Measurements from ENCODE around the gene ATF7.

ATF7 gene

DNA sequence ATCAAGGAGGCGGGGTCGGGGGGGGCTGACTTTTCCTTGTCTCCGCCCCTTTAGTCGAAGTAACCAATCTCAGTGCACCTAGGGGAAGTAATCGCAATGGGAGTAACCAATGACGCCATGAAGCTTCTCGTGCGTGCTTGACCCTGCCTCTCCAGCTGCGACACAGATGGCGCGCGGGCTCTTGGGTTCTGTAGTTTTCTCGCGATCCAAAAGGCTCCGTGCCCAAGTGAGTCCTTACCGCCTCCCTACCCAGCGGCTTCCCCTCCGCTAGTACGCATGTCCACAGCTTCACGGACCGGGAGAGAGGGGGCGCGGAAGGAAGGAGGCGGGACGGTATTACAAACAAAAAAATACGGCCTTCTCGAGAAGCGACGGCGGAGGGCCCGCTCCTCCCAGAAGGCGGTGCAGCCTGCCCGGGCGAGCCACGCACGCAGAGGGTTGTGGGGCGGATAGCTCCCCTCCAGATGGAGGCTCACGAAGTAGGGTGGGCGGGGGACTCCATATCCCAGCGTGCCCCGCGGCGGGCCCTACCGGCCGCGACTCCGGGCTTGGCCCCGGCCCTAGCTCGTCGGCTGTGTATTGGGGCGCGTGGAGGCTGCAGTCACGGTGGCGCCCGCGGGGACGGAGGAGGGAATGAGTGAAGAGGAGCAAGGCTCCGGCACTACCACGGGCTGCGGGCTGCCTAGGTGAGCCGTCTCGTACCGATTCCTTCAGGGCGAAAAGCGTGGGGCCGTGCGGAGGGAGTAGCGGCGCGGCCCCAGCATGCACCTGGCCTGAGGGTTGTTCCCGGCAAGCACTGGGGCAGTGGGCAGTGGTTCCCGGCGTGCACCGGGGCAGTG lies 125.2 kb downstream of the ATF7 start, which contains the start of gene TARBP2:
TSS of gene TARBP2 (plus strand) at position 508 of the 839 bp plus-strand sequence. CDS start at position 634, 126 bp downstream.
- DNase-seq (ENCODE audit: low read depth in 2 of 2) = peak; percentile 96

- DNase-seq (ENCODE audit: low read depth in 2 of 2) = no peak
Measured at GRCh38 chr12:53500142-53500775, 125.9 kb downstream of the ATF7 start.

GRCh38 chr12:53499266-53500141 lies 126.7 kb downstream of the ATF7 start, which contains the start of gene MAP3K12:
MAP3K12 (minus strand) TSS chr12:53499458; CDS start chr12:53487391, 12,067 bp downstream.
- DNase-seq (ENCODE audit: low read depth in 2 of 2) = peak in 1 of 2 donors; percentile 18

- no peak for DNase-seq (ENCODE audit: low read depth in 2 of 2)
Measured at GRCh38 chr12:53498235-53498630, 127.9 kb downstream of the ATF7 start.

DNA sequence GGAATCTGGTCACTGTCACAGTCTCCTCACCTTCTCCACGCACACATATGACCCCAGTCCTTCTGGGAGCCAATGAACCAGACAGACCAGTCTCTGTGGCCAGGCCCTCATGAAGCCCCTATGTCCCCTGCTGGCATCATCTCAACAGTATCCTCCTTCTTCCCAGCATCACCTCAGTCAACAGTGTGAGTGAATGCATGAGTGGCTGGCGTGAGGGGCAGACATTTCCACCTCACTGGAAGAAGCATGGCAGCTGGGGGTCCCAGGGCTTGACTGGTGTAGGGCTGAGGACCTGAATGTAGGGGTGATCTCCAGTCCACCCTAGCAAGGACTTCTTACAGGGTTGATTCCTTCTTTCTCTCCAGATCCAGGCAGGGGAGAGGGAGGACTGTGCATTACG lies 128.7 kb downstream of the ATF7 start:
- DNase-seq (ENCODE audit: low read depth in 2 of 2) = no peak

DNA sequence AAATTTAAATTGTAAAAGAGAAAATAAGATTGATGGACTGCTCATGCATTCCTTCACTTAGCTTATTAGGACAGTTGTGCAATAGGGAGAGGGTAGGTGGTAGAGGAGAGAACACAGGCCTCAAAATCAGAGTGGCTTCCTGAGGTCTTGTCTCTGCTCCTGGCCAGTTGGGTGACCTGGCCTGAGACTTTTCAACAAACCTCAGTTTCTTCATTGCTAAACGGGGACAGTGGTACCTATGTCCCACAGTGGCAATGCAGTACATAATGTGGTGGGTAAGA lies 129.5 kb downstream of the ATF7 start:
- no peak for DNase-seq (ENCODE audit: low read depth in 2 of 2)

DNA sequence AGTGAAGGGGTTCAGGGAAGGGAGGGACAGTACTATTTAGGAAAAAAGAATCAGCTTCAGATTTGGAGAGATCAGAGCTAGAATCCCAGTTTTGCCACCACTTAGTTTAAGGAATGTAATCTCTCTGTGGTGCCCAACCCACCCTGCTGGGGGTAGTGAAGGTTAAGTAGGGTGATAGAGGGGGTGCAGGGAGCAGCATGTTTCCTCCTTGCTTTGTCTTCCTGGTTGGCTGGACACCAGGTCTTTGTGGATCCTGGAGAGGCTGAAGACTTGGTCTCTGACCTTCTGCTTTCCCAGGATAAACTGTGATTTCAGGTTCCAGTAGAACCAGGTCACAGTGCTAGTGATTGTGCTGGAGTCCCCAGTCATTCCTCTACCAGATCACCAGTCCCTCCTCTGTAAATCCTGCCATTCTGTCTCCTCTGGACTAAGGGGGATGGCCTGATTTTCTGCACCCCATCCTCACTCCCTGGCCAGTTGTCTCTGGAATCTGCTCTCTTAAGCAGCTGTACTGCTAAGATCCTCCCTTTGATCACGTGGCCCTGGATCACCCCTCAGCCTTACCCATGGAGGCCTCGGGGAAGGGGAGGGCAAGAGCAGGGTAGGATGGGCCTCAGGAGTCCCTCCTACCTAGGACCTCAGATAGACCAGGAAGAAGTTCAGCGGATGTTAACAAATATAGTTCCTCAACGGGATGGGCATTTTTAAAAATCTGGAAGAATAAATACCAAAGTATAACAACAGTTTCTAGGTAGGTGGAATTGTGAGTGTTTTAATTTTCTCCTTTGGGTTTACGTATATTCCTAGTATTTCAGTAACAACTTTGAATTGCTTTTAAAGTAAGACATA lies 130.1 kb downstream of the ATF7 start:
- DNase-seq (ENCODE audit: low read depth in 2 of 2) = no peak

GRCh38 chr12:53493610-53494391 lies 132.4 kb downstream of the ATF7 start:
- DNase-seq (ENCODE audit: low read depth in 2 of 2) = no peak

GRCh38 chr12:53492830-53493609 lies 133.2 kb downstream of the ATF7 start:
- peak; percentile 70 to 74 for DNase-seq (ENCODE audit: low read depth in 2 of 2)

DNA sequence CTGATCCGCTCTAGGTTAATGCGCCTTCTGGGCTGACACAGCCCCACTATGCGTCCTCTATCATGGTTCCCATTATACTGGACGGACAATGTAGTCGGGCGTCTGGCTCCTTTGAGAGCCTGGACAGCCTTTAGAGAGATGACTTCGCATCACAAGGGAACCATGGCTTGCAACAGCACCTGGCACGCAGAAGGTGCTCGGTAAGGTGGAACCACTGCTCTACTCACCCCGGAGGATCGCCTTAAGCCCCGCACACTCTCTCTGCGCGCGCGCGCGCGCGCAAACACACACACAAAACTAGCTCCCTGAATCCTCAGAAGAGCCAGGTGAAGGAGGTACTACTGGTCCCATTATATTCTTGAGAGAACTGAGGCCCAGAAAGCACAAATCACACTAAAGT lies 134.0 kb downstream of the ATF7 start:
- DNase-seq (ENCODE audit: low read depth in 2 of 2) = no peak

DNA sequence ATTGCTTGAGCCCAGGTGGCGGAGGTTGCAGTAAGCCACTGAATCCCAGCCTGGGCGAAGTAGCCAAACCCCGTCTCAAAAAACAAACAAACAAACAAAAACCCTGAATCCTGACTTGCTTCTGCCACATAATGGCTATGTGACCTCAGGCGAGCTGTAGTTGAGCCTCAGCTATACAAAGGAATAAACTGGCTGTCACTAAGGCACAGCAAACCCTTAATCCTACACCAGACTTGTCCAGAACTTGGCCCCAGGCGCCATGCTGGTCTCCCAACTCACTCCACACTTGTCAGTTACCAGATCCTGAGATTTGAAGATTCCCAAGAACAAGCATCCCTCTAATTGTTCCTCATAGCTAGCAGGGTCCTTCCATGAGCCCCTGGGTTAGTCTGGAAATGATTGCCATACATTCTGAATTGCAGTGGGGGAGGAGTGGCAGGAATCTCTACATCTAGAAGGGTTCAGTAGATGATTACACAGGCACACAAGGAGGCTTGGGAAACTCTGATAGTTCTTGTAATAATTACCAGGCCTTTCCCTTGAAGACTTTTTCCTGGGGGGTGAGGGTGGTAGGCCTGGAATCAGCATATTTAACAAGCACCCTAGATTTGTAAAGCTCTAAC lies 136.8 kb downstream of the ATF7 start:
- no peak for DNase-seq (ENCODE audit: low read depth in 2 of 2)

GRCh38 chr12:53486736-53487487 lies 139.3 kb downstream of the ATF7 start:
- no peak for DNase-seq (ENCODE audit: low read depth in 2 of 2)

DNA sequence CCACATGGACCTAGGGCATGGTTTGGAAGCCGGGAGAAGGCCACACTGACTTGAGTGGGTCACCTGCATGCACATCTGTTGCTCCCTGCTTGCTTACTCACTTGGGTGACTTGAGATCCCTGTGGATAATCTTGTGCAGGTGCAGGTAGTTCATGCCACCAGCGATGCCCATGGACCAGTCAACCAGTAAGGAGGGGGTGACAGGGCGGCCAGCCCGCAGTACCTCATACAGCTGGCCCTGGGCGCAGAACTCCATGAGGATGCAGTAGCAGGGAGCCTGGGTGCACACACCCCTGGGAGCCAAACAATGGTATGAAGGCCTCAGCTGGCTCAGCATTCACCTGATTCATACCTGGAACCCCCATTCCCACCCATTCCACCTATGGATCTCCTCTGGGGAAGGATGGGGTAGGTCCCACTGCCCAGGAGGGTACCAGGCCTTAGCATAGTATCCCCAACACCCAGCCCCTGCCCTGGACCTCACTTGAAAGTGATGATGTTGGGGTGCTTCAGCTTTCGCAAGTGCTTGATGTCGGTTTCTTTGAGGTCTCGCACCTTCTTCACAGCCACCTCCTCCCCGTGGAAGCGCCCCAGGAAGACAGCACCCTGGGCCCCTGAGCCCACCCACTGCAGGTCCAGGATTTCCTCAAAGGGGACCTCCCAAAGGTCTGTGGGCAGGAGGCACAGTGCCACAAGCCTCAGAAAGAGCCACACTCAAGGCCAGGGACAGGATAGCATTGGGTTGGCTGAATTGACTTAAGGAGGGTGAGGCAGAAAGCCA lies 140.0 kb downstream of the ATF7 start:
- no peak for DNase-seq (ENCODE audit: low read depth in 2 of 2)

- no peak for DNase-seq (ENCODE audit: low read depth in 2 of 2)
Measured at GRCh38 chr12:53484686-53485575, 141.3 kb downstream of the ATF7 start.

DNA sequence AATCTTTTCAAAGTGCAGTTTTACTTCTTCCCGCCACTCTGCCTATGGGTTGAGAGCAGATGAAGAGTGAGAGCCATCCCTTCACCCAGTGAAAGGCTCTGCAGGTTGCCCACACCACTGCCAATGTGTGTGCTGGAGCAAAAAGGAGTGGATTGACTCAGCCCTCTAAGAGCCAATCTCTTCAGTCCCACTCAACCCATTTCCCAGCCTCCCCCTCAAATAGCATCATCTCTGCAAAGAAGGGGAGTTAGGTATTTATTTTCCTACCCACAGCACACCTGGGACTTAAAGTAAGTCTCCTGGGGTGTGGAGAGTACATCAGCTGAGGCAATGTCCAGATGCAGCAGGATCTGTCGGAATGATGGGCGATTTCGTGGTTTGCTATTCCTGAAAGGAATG lies 142.2 kb downstream of the ATF7 start:
- DNase-seq (ENCODE audit: low read depth in 2 of 2) = no peak

DNA sequence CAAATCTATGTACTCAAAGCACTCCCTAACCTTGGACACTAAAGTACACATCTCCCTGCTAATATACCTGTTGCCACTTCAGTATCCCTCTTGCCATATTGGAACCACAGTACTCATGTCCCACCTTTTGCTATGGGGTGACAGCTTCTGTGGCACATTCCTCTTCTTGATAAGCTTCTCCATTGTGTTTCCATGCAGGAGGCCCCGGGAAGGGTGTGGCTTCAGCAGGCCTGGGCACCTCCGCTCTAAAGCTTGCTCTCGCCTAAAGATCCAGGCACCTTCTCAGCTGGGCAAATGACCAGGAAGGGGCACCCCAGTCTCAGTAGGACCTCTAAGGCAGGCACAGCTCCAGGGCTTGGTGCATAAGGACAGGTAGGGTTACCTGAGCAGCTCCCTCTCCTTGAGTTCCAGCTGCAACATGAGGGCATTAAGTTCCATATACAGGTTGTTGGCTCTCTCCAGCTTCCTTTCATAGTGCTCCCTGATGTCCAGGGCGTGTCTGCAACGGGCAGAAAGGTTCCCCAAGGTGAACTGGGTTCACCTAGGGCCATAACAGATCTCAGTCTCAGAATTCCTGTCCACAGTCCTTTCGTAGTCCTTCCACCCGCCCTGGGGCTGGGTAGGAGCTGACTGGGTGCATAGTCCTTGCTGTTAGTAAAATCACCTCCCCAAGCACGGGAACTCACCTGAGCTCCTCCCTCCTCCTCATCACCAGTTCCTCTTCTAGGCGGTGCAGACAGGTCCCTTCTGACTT lies 142.8 kb downstream of the ATF7 start:
- DNase-seq (ENCODE audit: low read depth in 2 of 2) = no peak
